GM12874 (cell line): ENCODE measurements around the gene MSI1.

Experiments
- TF ChIP-seq, protein P1 (sequence below): IDR thresholded peaks from 2 replicates; pipeline ENCODE4 v1.5.1; 2011; ENCODE audit warnings: low read depth, mild to moderate bottlenecking, control low read depth, low read length, moderate library complexity; ENCODE audit not compliant: insufficient read depth

Gene MSI1

GRCh38 chr12:120339256-120339655, 29.7 kb downstream of the MSI1 start:
- TF ChIP-seq, protein P1, sequence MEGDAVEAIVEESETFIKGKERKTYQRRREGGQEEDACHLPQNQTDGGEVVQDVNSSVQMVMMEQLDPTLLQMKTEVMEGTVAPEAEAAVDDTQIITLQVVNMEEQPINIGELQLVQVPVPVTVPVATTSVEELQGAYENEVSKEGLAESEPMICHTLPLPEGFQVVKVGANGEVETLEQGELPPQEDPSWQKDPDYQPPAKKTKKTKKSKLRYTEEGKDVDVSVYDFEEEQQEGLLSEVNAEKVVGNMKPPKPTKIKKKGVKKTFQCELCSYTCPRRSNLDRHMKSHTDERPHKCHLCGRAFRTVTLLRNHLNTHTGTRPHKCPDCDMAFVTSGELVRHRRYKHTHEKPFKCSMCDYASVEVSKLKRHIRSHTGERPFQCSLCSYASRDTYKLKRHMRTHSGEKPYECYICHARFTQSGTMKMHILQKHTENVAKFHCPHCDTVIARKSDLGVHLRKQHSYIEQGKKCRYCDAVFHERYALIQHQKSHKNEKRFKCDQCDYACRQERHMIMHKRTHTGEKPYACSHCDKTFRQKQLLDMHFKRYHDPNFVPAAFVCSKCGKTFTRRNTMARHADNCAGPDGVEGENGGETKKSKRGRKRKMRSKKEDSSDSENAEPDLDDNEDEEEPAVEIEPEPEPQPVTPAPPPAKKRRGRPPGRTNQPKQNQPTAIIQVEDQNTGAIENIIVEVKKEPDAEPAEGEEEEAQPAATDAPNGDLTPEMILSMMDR = no peak

DNA sequence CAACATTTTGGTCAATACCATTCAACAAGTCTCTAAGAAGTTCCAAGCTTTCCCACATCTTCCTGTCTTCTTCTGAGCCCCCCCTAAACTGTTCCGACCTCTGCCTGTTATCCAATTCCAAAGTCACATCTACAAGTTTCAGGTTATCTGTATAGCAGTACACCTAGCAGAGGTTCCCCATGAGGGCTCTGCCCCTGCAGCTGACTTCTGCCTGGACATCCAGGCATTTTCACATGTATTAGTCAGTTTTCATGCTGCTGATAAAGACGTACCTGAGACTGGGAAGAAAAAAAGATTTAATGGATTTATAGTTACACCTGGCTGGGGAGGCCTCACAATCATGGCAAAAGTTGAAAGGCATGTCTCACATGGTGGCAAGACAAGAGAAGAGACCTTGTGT, 31.2 kb downstream of the MSI1 start:
- TF ChIP-seq, protein P1 = no peak

DNA sequence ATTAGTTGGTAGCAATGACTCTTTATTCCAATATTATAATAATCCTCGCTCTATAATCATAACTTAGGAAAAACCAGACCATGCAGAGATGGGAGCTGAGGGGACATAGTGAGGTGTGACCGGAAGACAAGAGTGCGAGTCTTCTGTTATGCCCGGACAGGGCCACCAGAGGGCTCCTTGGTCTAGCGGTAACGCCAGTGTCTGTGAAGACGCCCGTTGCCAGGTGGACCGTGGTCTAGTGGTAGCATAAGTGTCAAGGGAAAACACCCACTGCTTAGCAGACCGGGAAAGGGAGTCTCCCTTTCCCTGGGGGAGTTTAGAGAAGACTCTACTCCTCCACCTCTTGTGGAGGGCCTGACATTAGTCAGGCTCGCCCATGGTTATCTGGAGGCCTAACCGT, 33.5 kb downstream of the MSI1 start:
- TF ChIP-seq, protein P1 = peak; percentile 56

DNA sequence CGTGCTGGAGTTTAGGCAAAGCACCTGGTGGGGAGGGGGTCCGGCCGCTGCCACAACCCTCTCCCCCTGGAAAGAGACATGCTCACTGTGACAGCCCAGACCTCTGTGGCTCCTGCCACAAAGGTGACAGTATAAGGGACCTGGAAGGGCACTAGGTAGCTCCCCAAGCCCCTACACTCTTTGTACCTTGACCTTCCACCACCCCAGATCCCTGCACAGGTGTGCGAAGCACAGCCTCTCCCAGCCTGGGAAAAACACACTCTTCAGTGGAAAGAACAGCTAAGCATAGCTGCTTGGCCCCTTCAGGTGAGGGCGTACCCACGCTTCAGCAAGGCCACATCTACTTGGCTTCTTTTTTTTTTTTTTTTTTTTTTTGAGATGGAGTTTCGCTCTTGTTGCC, 36.4 kb downstream of the MSI1 start:
- TF ChIP-seq, protein P1 = no peak

- TF ChIP-seq, protein P1 = no peak
Observed at GRCh38 chr12:120332041-120332440, 36.9 kb downstream of the MSI1 start.

GRCh38 chr12:120331390-120331789, 37.6 kb downstream of the MSI1 start:
- TF ChIP-seq, protein P1 = no peak

DNA sequence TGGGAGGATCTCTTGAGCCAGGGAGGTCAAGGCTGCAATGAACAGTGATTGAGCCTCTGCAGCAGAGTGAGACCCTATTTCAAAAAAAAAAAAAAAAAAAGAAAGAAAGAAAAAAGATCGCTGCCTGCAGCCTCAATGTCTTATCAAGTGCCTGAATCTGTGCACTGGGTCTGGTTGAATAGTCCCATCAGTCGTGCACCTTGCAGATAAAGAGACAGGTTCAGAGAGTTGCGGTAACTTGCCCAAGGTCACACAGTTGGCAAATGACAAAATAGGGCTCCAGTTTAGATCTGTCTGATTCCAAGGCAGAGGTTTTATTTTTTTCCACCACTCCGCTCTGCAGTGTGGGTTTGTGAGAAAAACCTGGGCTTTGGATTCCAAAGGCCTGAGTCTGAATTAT, 40.7 kb downstream of the MSI1 start:
- TF ChIP-seq, protein P1 = no peak

- TF ChIP-seq, protein P1 = no peak
Observed at GRCh38 chr12:120327593-120327992, 41.4 kb downstream of the MSI1 start, which contains the start of gene PLA2G1B. PLA2G1B (minus strand) TSS chr12:120327779; CDS start chr12:120327753, 26 bp downstream.
